Trophoblast cell (in vitro differentiated cells and primary cell): ENCODE measurements around the gene DPP6.

ENCODE experiments used
- DNase-seq, 2 donors: peaks; one replicate each; pipeline ENCODE4 v3.0.0-alpha.2; 2016
- H2AFZ ChIP-seq: 2 replicates; pipeline ENCODE4 v1.6.1; 2013; ENCODE audit warnings: low read length, moderate library complexity, mild to moderate bottlenecking; ENCODE audit not compliant: insufficient read depth, poor library complexity
- H2AK5ac ChIP-seq: 2 replicates; pipeline ENCODE4 v1.6.1; 2013; ENCODE audit warnings: mild to moderate bottlenecking, low read length
- H2BK120ac ChIP-seq: 2 replicates; pipeline ENCODE4 v1.6.1; 2013; ENCODE audit warnings: low read length, mild to moderate bottlenecking, moderate library complexity; ENCODE audit not compliant: insufficient read depth, poor library complexity
- H2BK12ac ChIP-seq: 2 replicates; pipeline ENCODE4 v1.6.1; 2013; ENCODE audit warnings: mild to moderate bottlenecking, low read length, moderate library complexity
- H2BK5ac ChIP-seq: 2 replicates; pipeline ENCODE4 v1.6.1; 2013; ENCODE audit warnings: low read length, low read depth, moderate library complexity, mild to moderate bottlenecking; ENCODE audit not compliant: poor library complexity
- H3K14ac ChIP-seq: 2 replicates; pipeline ENCODE4 v1.6.1; 2013; ENCODE audit warnings: mild to moderate bottlenecking, low read length
- H3K18ac ChIP-seq: 2 replicates; pipeline ENCODE4 v1.6.1; 2013; ENCODE audit warnings: mild to moderate bottlenecking, low read length
- H3K23ac ChIP-seq: 2 replicates; pipeline ENCODE4 v1.6.1; 2013; ENCODE audit warnings: low read length
- H3K27ac ChIP-seq: 2 replicates; pipeline ENCODE4 v1.5.1; 2013; ENCODE audit warnings: low read depth, mild to moderate bottlenecking, inconsistent platforms, low read length, moderate library complexity
- H3K27me3 ChIP-seq: 2 replicates; pipeline ENCODE4 v1.6.1; 2013; ENCODE audit warnings: inconsistent platforms, mild to moderate bottlenecking, low read length, moderate library complexity; ENCODE audit not compliant: insufficient read depth
- H3K36me3 ChIP-seq, 2 experiments: 1 replicate in 1 of 2; 2 replicates in 1 of 2; pipeline ENCODE4 v1.6.1; 2013; ENCODE audit warnings: low read length in 2 of 2, mild to moderate bottlenecking in 2 of 2, moderate library complexity in 1 of 2; ENCODE audit not compliant: insufficient read depth in 2 of 2, control insufficient read depth in 1 of 2
- H3K4ac ChIP-seq: 2 replicates; pipeline ENCODE4 v1.6.1; 2013; ENCODE audit warnings: low read depth, mild to moderate bottlenecking, low read length, moderate library complexity
- H3K4me1 ChIP-seq, 2 experiments: 1 replicate in 1 of 2; 2 replicates in 1 of 2; pipeline ENCODE4 v1.6.1; 2013; ENCODE audit warnings: low read length in 2 of 2, mild to moderate bottlenecking in 2 of 2, moderate library complexity in 1 of 2; ENCODE audit not compliant: insufficient read depth in 2 of 2, control insufficient read depth in 1 of 2
- H3K4me2 ChIP-seq: 2 replicates; pipeline ENCODE4 v1.6.1; 2013; ENCODE audit warnings: inconsistent platforms, mild to moderate bottlenecking, low read length, moderate library complexity
- H3K4me3 ChIP-seq: 2 replicates; pipeline ENCODE4 v1.5.1; 2013; ENCODE audit warnings: mild to moderate bottlenecking, low read depth, low read length, inconsistent platforms
- H3K79me1 ChIP-seq: one replicate; pipeline ENCODE4 v1.6.1; 2013; ENCODE audit warnings: low read length
- H3K79me2 ChIP-seq: 2 replicates; pipeline ENCODE4 v1.6.1; 2013; ENCODE audit warnings: low read length, mild to moderate bottlenecking; ENCODE audit not compliant: control insufficient read depth, insufficient read depth, poor library complexity
- H3K9ac ChIP-seq: 2 replicates; pipeline ENCODE4 v1.6.1; 2013; ENCODE audit warnings: mild to moderate bottlenecking, low read length
- H3K9me3 ChIP-seq: 2 replicates; pipeline ENCODE4 v1.6.1; 2013; ENCODE audit warnings: low read depth, mild to moderate bottlenecking, control low read depth, inconsistent platforms, low read length; ENCODE audit not compliant: insufficient read depth
- H4K12ac ChIP-seq: 2 replicates; pipeline ENCODE4 v1.6.1; 2013; ENCODE audit warnings: low read depth, mild to moderate bottlenecking, low read length, moderate library complexity
- H4K8ac ChIP-seq: 2 replicates; pipeline ENCODE4 v1.6.1; 2013; ENCODE audit warnings: low read depth, mild to moderate bottlenecking, low read length, moderate library complexity
- H4K91ac ChIP-seq: one replicate; pipeline ENCODE4 v1.6.1; 2013; ENCODE audit warnings: low read depth, mild to moderate bottlenecking, low read length, moderate library complexity
- WGBS: extraction: QIAGEN DNeasy Blood & Tissue Kit; methylation state at CpG from one replicate; pipeline ENCODE4 v1.1.7; 2013; ENCODE audit warnings: missing lambda C conversion rate; ENCODE audit not compliant: insufficient read length, insufficient coverage; ENCODE audit errors: extremely low coverage; 5-methylcytosine and 5-hydroxymethylcytosine counted together

Gene DPP6

GRCh38 chr7:154437234-154437633, 385.0 kb downstream of the DPP6 start:
- no peak overlapping the region for H3K14ac ChIP-seq
- H3K4me2 ChIP-seq, result no peak overlapping the region
- no peaks in the 10 kb centered on the region for H3K79me1 ChIP-seq
- H3K9ac ChIP-seq, result no peak overlapping the region
- no peak overlapping the region for H2AK5ac ChIP-seq
- DNase-seq, result no peak
- H3K18ac ChIP-seq, result no peak overlapping the region
- no peak overlapping the region for H3K4me3 ChIP-seq
- no peaks in the 10 kb centered on the region for H3K27me3 ChIP-seq
- H4K12ac ChIP-seq, result no peak overlapping the region
- no CpG with 5 or more reads among the region's 2 CpGs for WGBS
- no peaks in the 10 kb centered on the region for H3K9me3 ChIP-seq
- no peak overlapping the region for H2AFZ ChIP-seq
- no peaks in the 10 kb centered on the region for H3K36me3 ChIP-seq
- H3K4ac ChIP-seq, result no peak overlapping the region
- H2BK5ac ChIP-seq, result no peak overlapping the region
- H3K79me2 ChIP-seq, result no peaks in the 10 kb centered on the region
- no peak overlapping the region for H3K23ac ChIP-seq
- no peak overlapping the region for H4K8ac ChIP-seq
- H3K4me1 ChIP-seq, result peaks cover 0 to 5% of the 10 kb centered on the region in 2 experiments
- H4K91ac ChIP-seq, result no peak overlapping the region
- H2BK120ac ChIP-seq, result no peak overlapping the region
- no peak overlapping the region for H2BK12ac ChIP-seq
- H3K27ac ChIP-seq, result no peak overlapping the region

GRCh38 chr7:154438571-154439367, 386.6 kb downstream of the DPP6 start:
- H4K91ac ChIP-seq, result no peak overlapping the region
- no peak overlapping the region for H3K4ac ChIP-seq
- H2AK5ac ChIP-seq, result no peak overlapping the region
- H3K27me3 ChIP-seq, result no peaks in the 10 kb centered on the region
- H2BK12ac ChIP-seq, result no peak overlapping the region
- H3K79me2 ChIP-seq, result no peaks in the 10 kb centered on the region
- no peak overlapping the region for H2AFZ ChIP-seq
- H3K23ac ChIP-seq, result no peak overlapping the region
- no peak overlapping the region for H3K14ac ChIP-seq
- no peak for DNase-seq
- no peak overlapping the region for H3K18ac ChIP-seq
- H3K36me3 ChIP-seq, result no peaks in the 10 kb centered on the region
- no peak overlapping the region for H3K27ac ChIP-seq
- H3K4me2 ChIP-seq, result no peak overlapping the region
- peaks cover 4 to 11% of the 10 kb centered on the region in 2 experiments for H3K4me1 ChIP-seq
- no peak overlapping the region for H4K12ac ChIP-seq
- H3K79me1 ChIP-seq, result no peaks in the 10 kb centered on the region
- no peak overlapping the region for H3K4me3 ChIP-seq
- no peaks in the 10 kb centered on the region for H3K9me3 ChIP-seq
- H3K9ac ChIP-seq, result no peak overlapping the region
- no peak overlapping the region for H2BK5ac ChIP-seq
- H2BK120ac ChIP-seq, result no peak overlapping the region
- H4K8ac ChIP-seq, result no peak overlapping the region
- WGBS, result no CpG with 5 or more reads among the region's 7 CpGs

DNA sequence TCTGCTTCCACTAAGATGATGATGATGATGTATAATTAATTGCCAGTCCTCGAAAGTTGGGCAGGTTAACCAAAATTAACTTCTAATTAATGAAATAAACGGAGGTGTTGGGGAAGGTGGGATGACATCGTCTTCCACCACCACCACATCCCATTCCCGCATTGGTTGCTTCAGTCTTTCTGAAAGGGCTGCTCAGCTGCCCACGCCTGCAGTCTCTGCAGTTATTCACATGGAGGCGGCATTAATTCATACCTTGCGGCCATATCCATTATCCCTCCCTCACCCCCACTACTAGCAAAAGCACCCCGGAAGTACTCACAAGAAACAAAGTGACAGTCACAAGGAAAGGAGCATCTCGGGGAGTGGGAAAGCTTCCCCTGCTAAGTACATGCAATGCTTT, 387.9 kb downstream of the DPP6 start:
- Histone ChIP-seq H2BK5ac (no peak overlapping the region), H3K18ac (no peak overlapping the region), H3K79me2 (no peaks in the 10 kb centered on the region), H3K4ac (no peak overlapping the region), H3K4me3 (no peak overlapping the region), H3K36me3 (no peaks in the 10 kb centered on the region), H4K91ac (no peak overlapping the region), H2BK12ac (no peak overlapping the region), H3K27ac (no peak overlapping the region), H3K4me2 (no peak overlapping the region), H3K23ac (no peak overlapping the region), H3K79me1 (no peaks in the 10 kb centered on the region), H4K12ac (no peak overlapping the region), H2AK5ac (no peak overlapping the region), H2AFZ (no peak overlapping the region), H3K27me3 (no peaks in the 10 kb centered on the region), H3K4me1 (peaks cover 4 to 9% of the 10 kb centered on the region in 2 experiments), H3K9ac (no peak overlapping the region), H3K9me3 (no peaks in the 10 kb centered on the region), H4K8ac (no peak overlapping the region), H2BK120ac (no peak overlapping the region), H3K14ac (no peak overlapping the region)
- DNase-seq, result no peak
- WGBS, result no CpG with 5 or more reads among the region's 9 CpGs

GRCh38 chr7:154440651-154441050, 388.5 kb downstream of the DPP6 start:
- no peak overlapping the region for H2AFZ ChIP-seq
- WGBS, result no CpG with 5 or more reads among the region's 5 CpGs
- H3K4ac ChIP-seq, result no peak overlapping the region

More at GRCh38 chr7:154440651-154441050, 388.5 kb downstream of the DPP6 start:
- Histone ChIP-seq H4K91ac (peak overlapping the region; percentile 43), H3K14ac (no peak overlapping the region), H3K27ac (no peak overlapping the region), H3K79me1 (no peaks in the 10 kb centered on the region), H3K4me1 (peaks cover 4 to 9% of the 10 kb centered on the region in 2 experiments), H3K9me3 (no peaks in the 10 kb centered on the region), H2BK12ac (no peak overlapping the region), H3K9ac (no peak overlapping the region), H3K79me2 (no peaks in the 10 kb centered on the region), H3K18ac (no peak overlapping the region), H2BK120ac (no peak overlapping the region), H2AK5ac (peak overlapping the region; percentile 15), H3K23ac (no peak overlapping the region), H3K27me3 (no peaks in the 10 kb centered on the region), H3K4me2 (no peak overlapping the region), H2BK5ac (no peak overlapping the region), H4K12ac (no peak overlapping the region), H4K8ac (no peak overlapping the region), H3K4me3 (no peak overlapping the region), H3K36me3 (no peaks in the 10 kb centered on the region)
- DNase-seq, result no peak
